MG63 (cell line): Measurements from ENCODE around the gene ABLIM1. TPM values are rescaled to one million over a fixed set of nuclear protein-coding genes. Genes with fewer than 3 reads are reported as not detected.

Source experiments
- DNase-seq: peaks from one replicate; pipeline ENCODE4 v3.0.0-alpha.2; 2020
- H3K27me3 ChIP-seq: fragments of 250-450 bp; sonication (Bioruptor Pico); 2 replicates; pipeline ENCODE4 v1.5.1; 2020; ENCODE audit warnings: mild to moderate bottlenecking, moderate library complexity
- H3K36me3 ChIP-seq: fragments of 250-450 bp; sonication (Bioruptor Pico); 2 replicates; pipeline ENCODE4 v1.5.1; 2020; ENCODE audit warnings: mild to moderate bottlenecking, moderate library complexity
- H3K4me3 ChIP-seq: fragments of 250-450 bp; sonication (Bioruptor Pico); 2 replicates; pipeline ENCODE4 v1.5.1; 2020; ENCODE audit warnings: mild to moderate bottlenecking, moderate library complexity
- H3K9me3 ChIP-seq: fragments of 250-450 bp; sonication (Bioruptor Pico); 2 replicates; pipeline ENCODE4 v1.5.1; 2020; ENCODE audit warnings: mild to moderate bottlenecking, moderate library complexity
- total RNA-seq: library from RNA; depleted of rRNA; stranded (reverse); fragments of >200 nt; shearing (Covaris generic); gene quantifications from 2 replicates; pipeline ENCODE4 v1.2.3, GENCODE V29; 2014; ENCODE audit warnings: low replicate concordance

ABLIM1 gene
- total RNA-seq, 1 experiment from 2014 or later = 19.4 TPM

DNA sequence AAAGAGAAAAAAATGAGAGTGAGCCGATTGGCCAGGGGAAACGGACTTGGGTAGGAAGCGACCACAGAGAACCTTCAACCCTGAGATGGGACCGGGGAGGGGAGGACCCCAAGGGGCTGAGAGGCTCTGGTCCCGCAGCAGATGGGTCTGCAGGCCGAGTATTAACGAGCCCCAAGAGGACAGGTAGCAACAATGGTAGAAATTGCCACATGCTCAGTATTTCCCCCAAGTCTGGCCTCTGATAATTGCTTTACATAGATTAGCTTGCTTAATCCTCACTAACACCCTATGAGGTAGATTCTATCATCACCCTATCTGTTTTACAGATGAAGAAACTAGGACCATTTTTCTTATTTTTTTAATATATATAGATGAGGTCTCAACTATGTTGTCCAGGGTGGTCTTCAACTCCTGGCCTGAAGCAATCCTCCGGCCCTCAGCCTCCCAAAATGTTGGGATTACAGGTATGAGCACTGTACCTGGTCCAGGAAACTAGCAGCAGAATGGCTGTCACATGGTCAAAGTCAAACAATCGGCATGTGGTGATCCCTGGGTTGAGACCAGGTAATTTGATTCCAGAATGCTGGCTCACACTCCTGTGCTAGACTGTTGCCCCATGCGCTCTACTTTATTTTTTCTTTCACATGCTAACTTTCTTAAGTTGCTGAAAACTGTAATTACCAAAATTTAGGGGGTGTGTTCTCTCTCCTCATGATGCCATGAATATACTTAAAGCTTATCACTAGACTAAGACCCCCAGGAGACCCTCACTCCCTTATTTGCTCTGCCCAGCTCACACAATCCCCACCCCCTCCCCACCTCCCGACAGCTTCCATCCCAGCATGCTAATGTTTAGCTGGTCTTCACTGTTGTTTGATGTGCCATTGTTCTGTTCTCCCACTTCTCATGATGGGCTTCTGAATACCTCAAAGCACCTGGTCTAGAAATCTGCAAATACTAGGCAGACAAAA lies 185.9 kb downstream of the ABLIM1 start:
- no peak for DNase-seq
- no peaks in the 10 kb centered on the region for H3K9me3 ChIP-seq
- no peaks in the 10 kb centered on the region for H3K27me3 ChIP-seq

DNA sequence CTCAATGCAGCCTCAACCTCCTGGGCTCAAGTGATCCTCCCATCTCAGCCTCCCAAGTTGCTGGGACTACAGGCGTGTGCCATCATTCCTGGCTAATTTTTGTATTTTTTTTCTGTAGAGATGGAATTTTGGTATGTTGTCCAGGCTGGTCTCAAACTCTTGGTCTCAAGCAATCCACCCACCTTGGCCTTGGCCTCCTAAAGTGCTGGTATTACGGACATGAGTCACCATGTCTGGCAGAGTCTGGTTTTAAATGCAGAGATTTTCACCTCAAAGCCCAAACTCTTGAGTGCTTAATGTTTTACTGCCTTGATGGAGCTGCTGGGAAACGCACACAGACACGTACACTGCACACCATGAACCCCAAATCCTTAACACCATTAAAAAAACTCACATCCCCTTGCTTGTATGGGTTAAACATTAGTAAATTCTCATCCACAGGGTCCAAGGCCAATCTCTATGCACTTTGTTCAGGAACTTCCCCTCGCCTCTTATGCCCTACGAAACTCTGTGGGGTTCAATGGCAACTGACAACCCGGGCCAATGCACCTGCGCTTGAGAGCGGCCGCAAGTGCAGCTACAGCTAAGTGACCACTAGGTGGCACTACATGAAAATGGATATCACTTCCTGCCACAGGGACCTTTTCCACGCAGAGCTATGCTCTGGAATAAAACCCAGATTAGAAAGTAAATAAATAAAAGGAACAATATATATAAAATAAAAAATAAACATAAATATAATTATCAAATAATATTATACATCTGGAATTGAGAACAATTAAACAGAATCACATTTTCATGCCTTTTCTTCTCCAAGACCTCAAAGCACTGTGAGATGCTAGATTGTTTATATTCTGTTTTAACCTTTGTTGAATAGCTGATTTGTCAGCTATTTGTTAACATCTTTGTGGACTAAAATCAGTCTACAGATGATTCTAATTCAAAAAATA lies 186.8 kb downstream of the ABLIM1 start:
- Histone ChIP-seq H3K36me3 (peaks cover 18% of the 10 kb centered on the region), H3K4me3 (no peak overlapping the region), H3K27me3 (no peaks in the 10 kb centered on the region), H3K9me3 (no peaks in the 10 kb centered on the region)
- peak; percentile 42 for DNase-seq

More for the DNA sequence above, 185.9 kb downstream of the ABLIM1 start:
- Histone ChIP-seq H3K36me3 (peaks cover 17% of the 10 kb centered on the region), H3K4me3 (no peak overlapping the region)

DNA sequence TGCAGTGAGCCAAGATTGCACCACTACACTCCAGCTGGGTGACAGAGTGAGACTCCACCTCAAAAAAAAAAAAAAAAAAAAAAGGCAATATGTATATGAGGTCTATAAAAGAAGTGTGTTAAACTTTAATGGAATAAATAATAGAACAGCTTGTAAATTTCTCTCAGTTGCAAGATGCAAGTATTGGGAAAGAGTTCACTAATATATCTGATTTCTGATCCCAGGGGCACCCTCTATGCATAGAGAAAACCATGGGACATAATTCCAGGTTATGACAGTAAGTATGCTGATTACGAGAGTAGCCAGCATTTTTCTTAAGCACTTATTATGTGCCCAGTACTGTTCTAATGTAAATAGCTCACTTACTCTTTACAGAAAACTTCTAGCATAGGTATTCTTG lies 187.7 kb downstream of the ABLIM1 start:
- DNase-seq = no peak
- Histone ChIP-seq H3K27me3 (no peaks in the 10 kb centered on the region), H3K4me3 (no peak overlapping the region), H3K36me3 (peaks cover 18% of the 10 kb centered on the region), H3K9me3 (no peaks in the 10 kb centered on the region)

DNA sequence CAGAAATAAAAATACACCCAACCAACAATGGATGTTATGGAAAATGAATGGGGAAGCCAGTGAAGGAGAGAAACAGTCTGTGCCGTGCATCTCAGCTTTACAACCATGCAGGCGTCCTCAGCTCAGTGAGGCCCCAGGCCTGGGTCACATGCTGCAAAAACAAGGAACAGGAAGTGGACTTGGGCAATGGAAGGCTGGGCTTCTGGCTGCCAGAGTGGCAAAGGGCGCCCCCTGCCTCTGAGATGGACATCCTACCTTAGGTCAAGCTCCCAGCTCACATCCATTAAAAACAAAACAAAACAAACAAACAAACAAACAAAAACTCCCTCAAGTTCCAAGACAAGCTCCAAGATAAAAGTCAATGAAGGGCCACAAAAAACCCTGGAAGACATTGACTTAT lies 199.1 kb downstream of the ABLIM1 start:
- Histone ChIP-seq H3K27me3 (no peaks in the 10 kb centered on the region), H3K36me3 (peaks cover 34% of the 10 kb centered on the region)
- peak; percentile 37 for DNase-seq

DNA sequence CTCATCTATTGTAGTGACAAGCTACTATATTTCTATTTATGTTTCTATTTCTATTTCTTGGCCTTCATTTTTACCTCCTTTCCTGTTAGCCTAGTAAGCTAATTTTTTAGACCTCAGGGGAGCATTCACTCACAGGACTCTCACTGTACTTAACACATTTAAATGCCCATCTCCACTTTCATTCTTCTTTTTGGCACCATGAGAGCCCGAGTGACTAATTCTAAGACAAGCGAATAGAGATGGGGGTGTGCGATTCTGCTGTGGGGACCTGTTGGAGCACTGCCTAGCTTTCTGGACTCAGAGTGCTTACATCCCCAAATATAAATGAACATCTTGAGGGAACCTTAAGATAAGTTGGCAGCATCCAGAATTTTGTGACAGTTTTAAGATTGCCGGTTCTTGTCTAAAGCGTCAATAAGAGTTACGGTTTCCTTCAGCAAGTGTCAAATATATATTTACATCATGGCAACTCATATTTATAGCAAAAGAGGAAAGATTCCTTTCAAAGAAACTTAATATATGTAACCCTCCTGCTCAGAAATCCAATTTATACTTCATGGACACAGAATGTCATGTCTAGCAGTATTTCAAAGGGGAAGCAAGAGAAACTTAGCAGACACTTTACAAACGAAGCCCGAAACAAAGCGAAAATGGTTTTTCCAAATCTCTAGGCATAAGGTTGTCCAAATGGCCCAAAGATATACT lies 199.7 kb downstream of the ABLIM1 start:
- no peak overlapping the region for H3K4me3 ChIP-seq
- peaks cover 34% of the 10 kb centered on the region for H3K36me3 ChIP-seq
- no peaks in the 10 kb centered on the region for H3K9me3 ChIP-seq
- H3K27me3 ChIP-seq = no peaks in the 10 kb centered on the region
- DNase-seq = no peak

More for the DNA sequence above, 199.1 kb downstream of the ABLIM1 start:
- no peaks in the 10 kb centered on the region for H3K9me3 ChIP-seq
- H3K4me3 ChIP-seq = no peak overlapping the region

DNA sequence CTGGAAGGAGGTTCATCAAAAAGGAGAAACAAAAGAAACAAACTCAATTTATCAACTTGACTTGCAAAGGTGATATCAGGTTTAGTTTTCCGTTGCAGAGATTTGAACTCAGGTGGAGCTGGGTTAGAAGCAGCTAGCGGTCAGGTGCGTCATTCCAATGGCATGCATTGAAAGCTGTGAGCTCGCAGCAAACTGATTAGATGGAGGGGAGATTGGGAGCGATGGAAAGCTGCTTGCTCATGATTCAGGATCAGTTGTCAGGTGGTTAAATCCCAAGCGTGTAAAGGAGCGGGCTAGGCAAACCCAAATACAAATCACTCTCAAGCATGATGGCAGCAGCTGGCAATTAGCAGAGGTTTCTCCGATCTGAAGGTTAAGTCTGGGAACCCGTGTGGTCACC lies 204.5 kb downstream of the ABLIM1 start:
- peaks cover 27% of the 10 kb centered on the region for H3K36me3 ChIP-seq
- no peak for DNase-seq
- H3K4me3 ChIP-seq = no peak overlapping the region
- H3K27me3 ChIP-seq = no peaks in the 10 kb centered on the region
- H3K9me3 ChIP-seq = no peaks in the 10 kb centered on the region

DNA sequence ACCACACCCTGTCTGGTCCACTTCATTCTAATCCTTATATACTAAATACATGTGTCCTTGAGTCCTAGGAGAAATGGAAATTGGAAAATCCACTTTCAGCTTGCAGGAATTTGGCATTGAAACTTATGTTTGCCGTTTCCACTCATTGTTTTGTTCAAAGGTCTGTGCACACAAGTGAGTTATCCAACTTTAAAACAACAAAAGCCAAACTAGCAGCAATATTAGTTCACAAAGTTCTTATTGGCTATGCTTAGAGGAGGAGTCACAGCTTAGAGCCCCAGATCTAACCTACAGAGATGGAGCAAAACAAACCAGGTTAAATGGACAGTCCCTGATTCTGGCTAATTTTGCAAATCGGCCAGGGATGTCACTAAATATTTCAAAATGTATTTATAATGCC lies 209.2 kb downstream of the ABLIM1 start:
- H3K36me3 ChIP-seq = peaks cover 33% of the 10 kb centered on the region
- no peak for DNase-seq
- H3K27me3 ChIP-seq = no peaks in the 10 kb centered on the region
- H3K4me3 ChIP-seq = no peak overlapping the region
- H3K9me3 ChIP-seq = no peaks in the 10 kb centered on the region

DNA sequence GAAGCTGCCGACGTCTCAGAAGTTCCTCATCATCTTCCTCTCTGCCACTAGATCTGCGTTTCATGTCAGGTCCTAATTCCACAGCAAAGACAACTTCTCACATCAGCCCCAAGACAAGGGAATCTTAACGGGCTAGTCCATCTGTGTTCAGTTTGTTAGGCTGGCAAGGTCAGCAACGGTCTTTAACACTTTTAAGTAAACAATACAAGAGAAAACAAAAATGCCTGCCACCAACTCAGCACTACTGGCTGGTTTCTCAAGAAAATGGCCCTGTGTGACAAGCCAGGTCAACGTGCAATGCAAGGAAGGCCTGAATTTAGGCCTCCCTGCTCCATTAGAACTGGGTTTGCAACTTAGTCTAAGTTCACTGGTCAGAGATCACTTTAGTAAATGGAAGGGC lies 212.7 kb downstream of the ABLIM1 start:
- no peak for DNase-seq
- no peaks in the 10 kb centered on the region for H3K27me3 ChIP-seq
- peaks cover 36% of the 10 kb centered on the region for H3K36me3 ChIP-seq

DNA sequence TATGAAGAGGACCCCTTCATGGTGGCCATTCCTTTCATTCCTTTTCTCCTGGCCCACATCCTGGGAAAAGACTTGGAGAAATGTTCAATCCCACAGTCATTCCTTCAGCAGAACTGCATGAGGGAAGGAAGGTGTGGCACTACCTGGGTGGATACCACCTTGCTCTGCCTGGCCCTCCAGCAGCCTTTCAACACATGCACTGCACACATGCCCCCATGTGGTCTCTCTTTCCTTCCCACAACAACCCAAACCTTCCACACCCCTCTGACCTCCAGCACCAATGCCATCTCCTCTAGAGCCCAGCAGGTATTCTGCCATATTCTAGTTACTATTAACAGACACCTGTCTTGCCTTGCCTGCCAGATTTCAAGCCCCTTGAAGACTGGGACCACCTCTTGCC lies 213.3 kb downstream of the ABLIM1 start:
- no peak overlapping the region for H3K4me3 ChIP-seq
- no peaks in the 10 kb centered on the region for H3K9me3 ChIP-seq
- DNase-seq = no peak
- H3K27me3 ChIP-seq = no peaks in the 10 kb centered on the region
- peaks cover 41% of the 10 kb centered on the region for H3K36me3 ChIP-seq

More for the DNA sequence above, 212.7 kb downstream of the ABLIM1 start:
- Histone ChIP-seq H3K4me3 (no peak overlapping the region), H3K9me3 (no peaks in the 10 kb centered on the region)

DNA sequence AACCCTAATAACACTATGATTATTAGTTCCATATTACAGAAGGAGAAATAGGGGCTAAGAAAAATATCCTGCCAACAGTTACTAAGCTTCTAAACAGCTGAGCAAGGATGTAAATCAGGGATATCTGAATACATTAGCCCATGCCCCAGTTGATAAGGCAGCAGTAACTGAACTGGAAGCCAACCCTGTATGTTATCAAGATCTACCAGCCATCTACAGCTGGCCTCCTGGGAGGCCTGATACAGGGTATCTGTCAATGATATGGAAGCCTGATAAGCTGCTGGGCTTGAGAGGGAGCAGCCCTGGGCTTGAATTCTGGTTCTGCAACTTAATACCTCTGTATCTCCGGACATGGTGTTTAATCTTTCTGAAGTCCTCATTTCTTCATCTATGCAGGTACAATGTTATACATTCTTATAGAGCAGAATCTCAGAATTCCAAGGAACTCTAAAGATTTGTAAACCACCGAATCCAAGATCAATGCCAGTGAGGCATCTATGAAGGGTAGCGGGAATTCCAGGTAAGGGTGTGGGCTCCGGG lies 215.9 kb downstream of the ABLIM1 start:
- Histone ChIP-seq H3K9me3 (no peaks in the 10 kb centered on the region), H3K27me3 (no peaks in the 10 kb centered on the region), H3K4me3 (no peak overlapping the region), H3K36me3 (peaks cover 52% of the 10 kb centered on the region)
- DNase-seq = no peak

DNA sequence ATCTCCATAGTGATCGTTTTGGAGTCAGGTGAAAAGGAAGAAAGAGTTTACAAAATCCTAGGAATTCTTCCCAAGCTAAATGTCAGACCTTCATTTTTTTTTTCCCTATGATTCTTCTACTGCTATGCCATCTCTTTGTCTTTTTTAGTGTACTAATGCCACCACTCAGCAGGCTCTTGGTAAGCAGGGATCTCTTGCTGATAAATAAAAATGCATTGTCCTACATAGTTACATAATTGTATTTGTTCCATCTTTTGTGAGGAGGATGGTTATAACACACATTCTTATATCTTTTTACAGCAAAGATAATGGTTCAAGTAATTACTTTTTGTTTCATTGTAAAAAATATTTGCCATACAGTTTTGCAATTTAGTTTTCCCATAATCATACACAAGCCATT lies 217.0 kb downstream of the ABLIM1 start:
- Histone ChIP-seq H3K9me3 (no peaks in the 10 kb centered on the region), H3K36me3 (peaks cover 55% of the 10 kb centered on the region), H3K4me3 (no peak overlapping the region), H3K27me3 (no peaks in the 10 kb centered on the region)
- DNase-seq = no peak

DNA sequence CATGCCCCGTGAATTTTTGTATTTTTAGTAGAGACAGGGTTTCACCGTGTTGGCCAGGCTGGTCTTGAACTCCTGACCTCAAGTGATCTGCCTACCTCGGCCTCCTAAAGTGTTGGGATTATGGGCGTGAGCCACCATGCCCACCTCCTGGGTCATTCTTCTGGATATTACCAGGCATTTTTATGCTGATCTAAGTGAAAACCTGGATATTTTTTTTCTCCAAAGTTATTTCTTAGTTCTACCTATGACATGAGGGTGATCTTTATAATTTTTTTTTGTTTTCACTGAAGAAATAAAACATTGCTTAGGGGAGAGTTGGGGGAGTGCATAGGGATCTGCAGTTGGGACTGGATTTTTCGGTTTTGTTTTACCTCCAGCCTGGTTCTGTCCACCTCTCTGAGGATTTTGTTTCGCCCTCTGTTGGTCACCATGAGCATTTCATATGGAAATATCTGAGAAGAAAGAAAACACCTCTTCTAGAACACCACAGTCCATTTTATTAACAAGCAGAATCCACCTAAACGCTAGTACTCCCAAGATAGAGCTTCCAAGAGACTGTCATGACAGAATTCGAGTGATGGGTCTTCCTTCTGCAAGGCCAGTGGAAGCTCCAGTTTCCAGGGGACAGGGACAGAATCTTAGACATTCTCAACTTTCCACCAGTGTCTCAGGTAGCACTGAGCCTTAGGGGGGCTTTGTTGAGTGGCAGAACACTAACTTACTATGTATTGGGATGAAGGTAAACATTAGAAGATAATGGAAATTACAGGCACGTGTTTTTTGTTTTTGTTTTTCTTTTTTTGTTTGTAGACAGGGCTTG lies 220.4 kb downstream of the ABLIM1 start:
- no peak for DNase-seq
- Histone ChIP-seq H3K9me3 (no peaks in the 10 kb centered on the region), H3K4me3 (no peak overlapping the region), H3K27me3 (no peaks in the 10 kb centered on the region), H3K36me3 (peaks cover 61% of the 10 kb centered on the region)

DNA sequence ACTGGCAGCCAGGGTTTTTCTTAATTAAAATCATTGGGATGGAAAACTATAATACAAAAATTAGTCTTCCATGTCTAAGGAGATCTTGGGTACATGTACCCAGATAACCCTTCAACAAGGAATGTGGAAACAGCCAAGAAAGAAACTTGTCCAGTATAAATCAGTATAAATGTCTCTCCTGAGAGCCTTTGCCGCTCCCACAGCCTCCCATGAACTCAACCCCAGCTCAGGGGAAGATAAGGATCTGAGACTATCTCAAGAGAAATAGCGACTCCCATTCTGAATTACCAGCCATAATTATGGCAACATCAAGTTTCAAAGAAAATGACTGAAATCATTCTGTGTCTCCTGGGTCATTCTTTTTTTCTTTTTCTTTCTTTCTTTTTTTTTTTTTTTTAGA lies 221.1 kb downstream of the ABLIM1 start:
- Histone ChIP-seq H3K36me3 (peaks cover 64% of the 10 kb centered on the region), H3K27me3 (no peaks in the 10 kb centered on the region), H3K9me3 (no peaks in the 10 kb centered on the region), H3K4me3 (no peak overlapping the region)
- no peak for DNase-seq

DNA sequence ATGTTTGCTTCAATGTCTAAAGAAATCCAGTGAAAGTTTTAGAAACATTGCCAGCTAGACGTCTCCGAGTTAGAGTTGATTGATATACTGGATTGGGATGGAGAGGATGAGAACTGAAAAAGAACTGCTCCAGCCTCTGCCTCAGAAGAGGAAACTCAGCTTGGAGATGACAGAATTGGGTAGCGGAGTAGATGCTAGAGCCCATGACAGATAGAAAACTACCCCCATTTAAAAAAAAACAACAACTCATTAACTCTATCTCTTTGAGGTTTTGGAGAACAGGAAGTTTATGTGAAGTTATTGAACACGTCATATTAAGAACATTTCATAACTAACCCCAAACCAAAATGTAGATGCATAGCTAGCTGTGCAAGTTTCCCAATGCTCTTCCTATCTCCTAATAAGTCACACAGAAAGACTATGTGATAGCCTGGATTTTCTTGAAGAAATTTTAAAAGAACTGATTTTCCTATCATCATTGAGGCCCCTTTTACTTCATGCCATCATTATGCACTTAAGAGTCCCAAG lies 225.4 kb downstream of the ABLIM1 start:
- DNase-seq = no peak
- Histone ChIP-seq H3K27me3 (no peaks in the 10 kb centered on the region), H3K4me3 (no peak overlapping the region), H3K36me3 (peaks cover 43% of the 10 kb centered on the region), H3K9me3 (no peaks in the 10 kb centered on the region)

DNA sequence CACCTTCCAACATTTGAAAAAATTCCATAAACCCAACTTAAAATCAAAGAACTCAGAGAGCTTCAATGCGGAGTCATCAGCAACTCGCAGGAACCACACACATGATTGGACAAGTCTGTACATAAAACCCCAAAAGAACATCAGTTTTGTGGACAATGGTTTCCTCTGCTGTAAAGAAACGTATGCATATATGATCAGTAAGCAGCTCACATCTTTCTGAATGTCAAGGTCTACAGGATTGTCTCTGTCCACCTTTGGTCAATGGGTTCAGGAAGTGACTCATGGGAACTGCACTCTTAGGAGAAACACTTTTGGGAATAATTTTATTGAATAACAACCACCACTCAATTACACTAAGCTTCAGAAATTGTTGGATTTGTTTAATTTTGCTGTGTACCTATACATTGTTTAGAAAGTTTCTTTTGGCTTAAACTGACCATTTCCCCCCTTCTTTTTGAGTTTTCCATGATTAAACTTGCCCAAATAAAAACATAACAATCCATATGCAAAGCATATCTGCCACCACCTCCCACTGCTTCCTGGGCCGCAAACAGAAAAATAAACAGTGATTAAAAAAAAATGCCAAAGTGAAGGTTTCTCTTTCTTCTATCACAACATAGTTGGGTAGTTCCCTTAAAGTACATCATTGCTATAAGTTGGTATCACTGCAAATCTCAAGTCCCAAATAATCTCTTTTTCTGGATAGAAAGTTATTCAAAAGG lies 226.5 kb downstream of the ABLIM1 start:
- no peaks in the 10 kb centered on the region for H3K27me3 ChIP-seq
- peaks cover 36% of the 10 kb centered on the region for H3K36me3 ChIP-seq
- no peak overlapping the region for H3K4me3 ChIP-seq
- H3K9me3 ChIP-seq = no peaks in the 10 kb centered on the region
- no peak for DNase-seq
